HG03354 (cell line): ENCODE measurements around the gene FAM3A.
A peak's percentile ranks its signal among the peaks of the same experiment; 100 is the strongest.
"Not testable (repeated sequence)": the region's sequence is repeated elsewhere in the genome, so short reads cannot be mapped to it uniquely, and the experiment has no call there.

ENCODE experiments used
- ATAC-seq: cut with Tn5 transposase; IDR thresholded peaks from one replicate; pipeline ENCODE4 v1.9.1; 2021; ENCODE audit warnings: mild to moderate bottlenecking; ENCODE audit not compliant: unreplicated experiment, poor library complexity, severe bottlenecking

The FAM3A gene

GRCh38 chrX:154506483-154507332 is 9.3 kb downstream of the FAM3A start:
- ATAC-seq: no peak

GRCh38 chrX:154505734-154506133 is 10.3 kb downstream of the FAM3A start:
- ATAC-seq: no peak

GRCh38 chrX:154502989-154503388 is 13.0 kb downstream of the FAM3A start:
- ATAC-seq: no peak

GRCh38 chrX:154502098-154502497 is 13.9 kb downstream of the FAM3A start:
- ATAC-seq: no peak

- not testable (repeated sequence) for ATAC-seq
Observed at GRCh38 chrX:154501423-154501822, 14.6 kb downstream of the FAM3A start.

- not testable (repeated sequence) for ATAC-seq
Observed at GRCh38 chrX:154496591-154497137, 19.4 kb downstream of the FAM3A start.

GRCh38 chrX:154495472-154495922 is 20.5 kb downstream of the FAM3A start:
- ATAC-seq: no peak

GRCh38 chrX:154494715-154495114 is 21.3 kb downstream of the FAM3A start:
- no peak for ATAC-seq

- peak; percentile 81 for ATAC-seq
Observed at GRCh38 chrX:154490414-154491083, 25.5 kb downstream of the FAM3A start, which contains the start of gene SLC10A3. Gene SLC10A3, minus strand, starts transcription at chrX:154490629. Its CDS starts 1,689 bp downstream, at chrX:154488940.

- ATAC-seq: peak; percentile 26
Observed at GRCh38 chrX:154490021-154490413, 26.0 kb downstream of the FAM3A start.

- no peak for ATAC-seq
Observed at GRCh38 chrX:154489182-154489581, 26.9 kb downstream of the FAM3A start.

GRCh38 chrX:154488336-154489075 is 27.5 kb downstream of the FAM3A start:
- ATAC-seq: no peak

- no peak for ATAC-seq
Observed at GRCh38 chrX:154487518-154488290, 28.3 kb downstream of the FAM3A start.

GRCh38 chrX:154486396-154487207 is 29.4 kb downstream of the FAM3A start, which contains the start of gene UBL4A:
Gene UBL4A, minus strand, starts transcription at chrX:154486615. Its CDS starts 31 bp downstream, at chrX:154486584.
- peak; percentile 27 for ATAC-seq

GRCh38 chrX:154486052-154486395 is 30.0 kb downstream of the FAM3A start:
- no peak for ATAC-seq

GRCh38 chrX:154485150-154486051 is 30.6 kb downstream of the FAM3A start:
- ATAC-seq: no peak
